ENCODE data around the gene PIP4K2B.
A peak's percentile ranks its signal among the peaks of the same experiment; 100 is the strongest.
"Not testable (repeated sequence)": the region's sequence is repeated elsewhere in the genome, so short reads cannot be mapped to it uniquely, and the experiment has no call there.

Gene PIP4K2B

GRCh38 chr17:38794221-38794620 is 5.1 kb downstream of the PIP4K2B start:
- Histone ChIP-seq H2AFZ (ENCODE audit: low read length) (no peak overlapping the region), H3K36me3 (ENCODE audit: insufficient read depth, low read length) (no peaks in the 10 kb centered on the region), H3K27me3 (ENCODE audit: insufficient read depth, low read length, poor library complexity, severe bottlenecking) (no peaks in the 10 kb centered on the region), H3K4me3 (ENCODE audit: low read length, poor library complexity, severe bottlenecking) (no peak overlapping the region), H3K9me2 (replicated peaks; ENCODE audit: low read depth, low read length) (no peaks in the 10 kb centered on the region), H4K20me1 (ENCODE audit: insufficient read depth, low read length, poor library complexity, severe bottlenecking) (peaks cover 33% of the 10 kb centered on the region), H3K4me2 (ENCODE audit: low read depth, low read length, poor library complexity, severe bottlenecking) (peak overlapping the region; percentile 46), H3K79me2 (ENCODE audit: insufficient read depth, low read length) (peaks cover 73% of the 10 kb centered on the region), H3K4me1 (ENCODE audit: insufficient read depth, low read length, poor library complexity, severe bottlenecking) (peaks cover 29% of the 10 kb centered on the region), H3K9me3 (ENCODE audit: insufficient read depth, low read depth, low read length) (no peaks in the 10 kb centered on the region), H3F3A (ENCODE audit: low read depth) (no peaks in the 10 kb centered on the region), H3K9ac (ENCODE audit: low read depth, low read length, poor library complexity, severe bottlenecking) (no peak overlapping the region)
- no peak for TF ChIP-seq EZH2phosphoT487 (IDR thresholded peaks at IDR 0.05; ENCODE audit: borderline replicate concordance)
- no peak for TF ChIP-seq CTCF (conservative IDR thresholded peaks at IDR 0.05; ENCODE audit: low read length)

GRCh38 chr17:38791162-38791561 is 8.2 kb downstream of the PIP4K2B start:
- Histone ChIP-seq H3K9ac (ENCODE audit: low read depth, low read length, poor library complexity, severe bottlenecking) (no peak overlapping the region), H4K20me1 (ENCODE audit: insufficient read depth, low read length, poor library complexity, severe bottlenecking) (peaks cover 9% of the 10 kb centered on the region)

GRCh38 chr17:38790148-38790707 is 9.1 kb downstream of the PIP4K2B start:
- not testable (repeated sequence) for H4K20me1 ChIP-seq (ENCODE audit: insufficient read depth, low read length, poor library complexity, severe bottlenecking); H3K4me3 ChIP-seq (ENCODE audit: low read length, poor library complexity, severe bottlenecking); H3K9me3 ChIP-seq (ENCODE audit: insufficient read depth, low read depth, low read length); H3K4me2 ChIP-seq (ENCODE audit: low read depth, low read length, poor library complexity, severe bottlenecking); H3K27me3 ChIP-seq (ENCODE audit: insufficient read depth, low read length, poor library complexity, severe bottlenecking); H2AFZ ChIP-seq (ENCODE audit: low read length); H3K9ac ChIP-seq (ENCODE audit: low read depth, low read length, poor library complexity, severe bottlenecking); H3K4me1 ChIP-seq (ENCODE audit: insufficient read depth, low read length, poor library complexity, severe bottlenecking); H3F3A ChIP-seq (ENCODE audit: low read depth); H3K9me2 ChIP-seq (replicated peaks; ENCODE audit: low read depth, low read length)
- Histone ChIP-seq H3K36me3 (ENCODE audit: insufficient read depth, low read length) (peaks cover 16% of the 10 kb centered on the region; the same call in 1 of the 2 replicates), H3K79me2 (ENCODE audit: insufficient read depth, low read length) (peaks cover 39% of the 10 kb centered on the region)

More at GRCh38 chr17:38791162-38791561, 8.2 kb downstream of the PIP4K2B start:
- peaks cover 3% of the 10 kb centered on the region for H3K4me1 ChIP-seq (ENCODE audit: insufficient read depth, low read length, poor library complexity, severe bottlenecking)
- H3K4me2 ChIP-seq (ENCODE audit: low read depth, low read length, poor library complexity, severe bottlenecking): no peak overlapping the region
- no peaks in the 10 kb centered on the region for H3K27me3 ChIP-seq (ENCODE audit: insufficient read depth, low read length, poor library complexity, severe bottlenecking)
- no peak overlapping the region for H3K4me3 ChIP-seq (ENCODE audit: low read length, poor library complexity, severe bottlenecking)
- peaks cover 9% of the 10 kb centered on the region; the same call in 1 of the 2 replicates for H3K36me3 ChIP-seq (ENCODE audit: insufficient read depth, low read length)
- H3K9me2 ChIP-seq (replicated peaks; ENCODE audit: low read depth, low read length): no peaks in the 10 kb centered on the region
- H3F3A ChIP-seq (ENCODE audit: low read depth): no peaks in the 10 kb centered on the region
- no peaks in the 10 kb centered on the region for H3K9me3 ChIP-seq (ENCODE audit: insufficient read depth, low read depth, low read length)
- no peak overlapping the region for H2AFZ ChIP-seq (ENCODE audit: low read length)
- TF ChIP-seq EZH2phosphoT487 (IDR thresholded peaks at IDR 0.05; ENCODE audit: borderline replicate concordance): no peak
- no peak for TF ChIP-seq CTCF (conservative IDR thresholded peaks at IDR 0.05; ENCODE audit: low read length)
- H3K79me2 ChIP-seq (ENCODE audit: insufficient read depth, low read length): peaks cover 48% of the 10 kb centered on the region

- H3K79me2 ChIP-seq (ENCODE audit: insufficient read depth, low read length): peaks cover 29% of the 10 kb centered on the region
- H2AFZ ChIP-seq (ENCODE audit: low read length): no peak overlapping the region
- H3K9ac ChIP-seq (ENCODE audit: low read depth, low read length, poor library complexity, severe bottlenecking): no peak overlapping the region
- H3K4me3 ChIP-seq (ENCODE audit: low read length, poor library complexity, severe bottlenecking): no peak overlapping the region
- H3F3A ChIP-seq (ENCODE audit: low read depth): no peaks in the 10 kb centered on the region
- H3K4me1 ChIP-seq (ENCODE audit: insufficient read depth, low read length, poor library complexity, severe bottlenecking): no peaks in the 10 kb centered on the region
- TF ChIP-seq EZH2phosphoT487 (IDR thresholded peaks at IDR 0.05; ENCODE audit: borderline replicate concordance) (no peak), CTCF (conservative IDR thresholded peaks at IDR 0.05; ENCODE audit: low read length) (no peak)
- H3K9me2 ChIP-seq (replicated peaks; ENCODE audit: low read depth, low read length): no peaks in the 10 kb centered on the region
- peaks cover 4% of the 10 kb centered on the region for H4K20me1 ChIP-seq (ENCODE audit: insufficient read depth, low read length, poor library complexity, severe bottlenecking)
- H3K27me3 ChIP-seq (ENCODE audit: insufficient read depth, low read length, poor library complexity, severe bottlenecking): no peaks in the 10 kb centered on the region
- peaks cover 25% of the 10 kb centered on the region; the same call in 1 of the 2 replicates for H3K36me3 ChIP-seq (ENCODE audit: insufficient read depth, low read length)
- no peaks in the 10 kb centered on the region for H3K9me3 ChIP-seq (ENCODE audit: insufficient read depth, low read depth, low read length)
- no peak overlapping the region for H3K4me2 ChIP-seq (ENCODE audit: low read depth, low read length, poor library complexity, severe bottlenecking)
Observed at GRCh38 chr17:38789185-38789584, 10.2 kb downstream of the PIP4K2B start.

GRCh38 chr17:38787999-38788398 is 11.4 kb downstream of the PIP4K2B start:
- H4K20me1 ChIP-seq (ENCODE audit: insufficient read depth, low read length, poor library complexity, severe bottlenecking); H3K9me2 ChIP-seq (replicated peaks; ENCODE audit: low read depth, low read length); H3K27me3 ChIP-seq (ENCODE audit: insufficient read depth, low read length, poor library complexity, severe bottlenecking); H3F3A ChIP-seq (ENCODE audit: low read depth); H3K9ac ChIP-seq (ENCODE audit: low read depth, low read length, poor library complexity, severe bottlenecking); H3K4me2 ChIP-seq (ENCODE audit: low read depth, low read length, poor library complexity, severe bottlenecking); H2AFZ ChIP-seq (ENCODE audit: low read length); H3K9me3 ChIP-seq (ENCODE audit: insufficient read depth, low read depth, low read length); H3K4me1 ChIP-seq (ENCODE audit: insufficient read depth, low read length, poor library complexity, severe bottlenecking); H3K4me3 ChIP-seq (ENCODE audit: low read length, poor library complexity, severe bottlenecking): not testable (repeated sequence)
- H3K79me2 ChIP-seq (ENCODE audit: insufficient read depth, low read length): peaks cover 18% of the 10 kb centered on the region; the same call in 1 of the 2 replicates
- H3K36me3 ChIP-seq (ENCODE audit: insufficient read depth, low read length): peaks cover 36% of the 10 kb centered on the region; the same call in 1 of the 2 replicates
